ENCODE results near the gene ZDHHC11.
"Not testable (repeated sequence)": the region's sequence is repeated elsewhere in the genome, so short reads cannot be mapped to it uniquely, and the experiment has no call there.

DNA sequence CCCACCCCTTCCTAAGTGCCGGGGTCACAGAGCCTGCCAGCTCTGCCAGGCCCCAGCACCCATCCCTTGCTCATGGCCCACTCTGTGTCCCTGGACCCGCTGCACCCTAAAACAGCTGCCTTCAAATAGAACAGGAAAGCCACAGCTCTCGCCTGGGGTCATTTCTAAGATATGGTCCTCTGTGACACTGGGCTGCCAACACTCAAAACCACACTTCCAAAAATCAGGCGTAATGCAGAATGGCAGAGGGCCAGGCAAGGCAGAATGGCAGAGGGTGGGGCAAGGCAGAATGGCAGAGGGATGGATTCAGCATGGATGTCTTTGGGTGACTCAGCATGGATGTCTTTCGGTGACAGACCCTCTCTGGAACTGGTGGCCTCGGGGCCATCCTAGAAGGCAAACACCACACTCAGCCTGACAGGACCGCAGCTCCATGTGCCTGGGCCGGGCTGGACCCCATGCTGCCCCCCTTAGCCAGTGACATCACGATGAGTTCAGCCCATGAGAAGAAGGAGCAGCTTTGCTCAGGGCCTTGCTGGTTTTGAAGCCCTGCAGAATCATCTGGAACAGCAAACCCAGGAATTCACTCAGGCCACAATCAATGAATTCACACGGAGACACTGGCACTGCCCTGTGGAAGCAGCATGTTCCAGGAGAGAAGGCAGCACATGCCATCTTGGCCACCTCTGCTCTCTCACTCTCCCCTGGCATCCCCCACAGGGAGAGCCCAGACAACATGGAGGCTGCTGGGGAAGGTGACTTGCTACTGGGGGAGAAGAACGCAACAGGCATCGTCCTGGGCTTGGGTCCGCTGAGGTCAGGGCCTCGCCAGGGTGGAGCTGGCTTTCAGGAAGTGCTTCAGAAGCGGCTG, 9.0 kb downstream of the ZDHHC11 start:
- not testable (repeated sequence) for TF ChIP-seq POLR2AphosphoS5, POLR2A (IDR thresholded peaks at IDR 0.05)
- TF ChIP-seq, protein P1, sequence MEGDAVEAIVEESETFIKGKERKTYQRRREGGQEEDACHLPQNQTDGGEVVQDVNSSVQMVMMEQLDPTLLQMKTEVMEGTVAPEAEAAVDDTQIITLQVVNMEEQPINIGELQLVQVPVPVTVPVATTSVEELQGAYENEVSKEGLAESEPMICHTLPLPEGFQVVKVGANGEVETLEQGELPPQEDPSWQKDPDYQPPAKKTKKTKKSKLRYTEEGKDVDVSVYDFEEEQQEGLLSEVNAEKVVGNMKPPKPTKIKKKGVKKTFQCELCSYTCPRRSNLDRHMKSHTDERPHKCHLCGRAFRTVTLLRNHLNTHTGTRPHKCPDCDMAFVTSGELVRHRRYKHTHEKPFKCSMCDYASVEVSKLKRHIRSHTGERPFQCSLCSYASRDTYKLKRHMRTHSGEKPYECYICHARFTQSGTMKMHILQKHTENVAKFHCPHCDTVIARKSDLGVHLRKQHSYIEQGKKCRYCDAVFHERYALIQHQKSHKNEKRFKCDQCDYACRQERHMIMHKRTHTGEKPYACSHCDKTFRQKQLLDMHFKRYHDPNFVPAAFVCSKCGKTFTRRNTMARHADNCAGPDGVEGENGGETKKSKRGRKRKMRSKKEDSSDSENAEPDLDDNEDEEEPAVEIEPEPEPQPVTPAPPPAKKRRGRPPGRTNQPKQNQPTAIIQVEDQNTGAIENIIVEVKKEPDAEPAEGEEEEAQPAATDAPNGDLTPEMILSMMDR (IDR thresholded peaks at IDR 0.05), result not testable (repeated sequence)

Data from upper lobe of left lung (tissue), 4 donors.